GM12865 (cell line): Measurements from ENCODE around the gene ROR1.

Experiments used
- DNase-seq: peaks from one replicate; pipeline ENCODE4 v3.0.0; 2010; ENCODE audit warnings: low read depth
- H3K4me3 ChIP-seq: 2 replicates; pipeline ENCODE4 v1.5.1; 2011; ENCODE audit warnings: mild to moderate bottlenecking, low read depth, low read length, control low read depth
- TF ChIP-seq, protein P1 (sequence below): IDR thresholded peaks from 2 replicates; pipeline ENCODE4 v1.5.1; 2011; ENCODE audit warnings: low read length, control low read depth, low read depth, inconsistent platforms; ENCODE audit not compliant: insufficient read depth; ENCODE audit errors: missing control alignments

Gene ROR1

DNA sequence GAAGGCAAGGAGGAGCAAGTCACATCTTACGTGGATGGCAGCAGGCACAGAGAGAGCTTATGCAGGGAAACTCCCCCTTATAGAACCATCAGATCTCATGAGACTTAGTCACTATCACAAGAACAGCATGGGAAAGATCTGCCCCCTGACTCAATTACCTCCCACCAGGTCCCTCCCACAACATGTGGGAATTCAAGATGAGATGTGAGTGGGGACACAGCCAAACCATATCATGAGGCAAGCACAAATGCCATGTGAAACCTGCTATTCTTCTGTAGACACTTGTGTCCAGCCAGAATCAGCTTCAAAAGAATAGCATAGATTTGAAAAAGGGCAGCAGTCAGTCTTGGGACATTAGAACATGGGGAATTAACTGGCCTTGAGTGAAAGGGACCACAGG, 397.4 kb downstream of the ROR1 start:
- no peak overlapping the region for H3K4me3 ChIP-seq
- TF ChIP-seq, protein P1, sequence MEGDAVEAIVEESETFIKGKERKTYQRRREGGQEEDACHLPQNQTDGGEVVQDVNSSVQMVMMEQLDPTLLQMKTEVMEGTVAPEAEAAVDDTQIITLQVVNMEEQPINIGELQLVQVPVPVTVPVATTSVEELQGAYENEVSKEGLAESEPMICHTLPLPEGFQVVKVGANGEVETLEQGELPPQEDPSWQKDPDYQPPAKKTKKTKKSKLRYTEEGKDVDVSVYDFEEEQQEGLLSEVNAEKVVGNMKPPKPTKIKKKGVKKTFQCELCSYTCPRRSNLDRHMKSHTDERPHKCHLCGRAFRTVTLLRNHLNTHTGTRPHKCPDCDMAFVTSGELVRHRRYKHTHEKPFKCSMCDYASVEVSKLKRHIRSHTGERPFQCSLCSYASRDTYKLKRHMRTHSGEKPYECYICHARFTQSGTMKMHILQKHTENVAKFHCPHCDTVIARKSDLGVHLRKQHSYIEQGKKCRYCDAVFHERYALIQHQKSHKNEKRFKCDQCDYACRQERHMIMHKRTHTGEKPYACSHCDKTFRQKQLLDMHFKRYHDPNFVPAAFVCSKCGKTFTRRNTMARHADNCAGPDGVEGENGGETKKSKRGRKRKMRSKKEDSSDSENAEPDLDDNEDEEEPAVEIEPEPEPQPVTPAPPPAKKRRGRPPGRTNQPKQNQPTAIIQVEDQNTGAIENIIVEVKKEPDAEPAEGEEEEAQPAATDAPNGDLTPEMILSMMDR: no peak

DNA sequence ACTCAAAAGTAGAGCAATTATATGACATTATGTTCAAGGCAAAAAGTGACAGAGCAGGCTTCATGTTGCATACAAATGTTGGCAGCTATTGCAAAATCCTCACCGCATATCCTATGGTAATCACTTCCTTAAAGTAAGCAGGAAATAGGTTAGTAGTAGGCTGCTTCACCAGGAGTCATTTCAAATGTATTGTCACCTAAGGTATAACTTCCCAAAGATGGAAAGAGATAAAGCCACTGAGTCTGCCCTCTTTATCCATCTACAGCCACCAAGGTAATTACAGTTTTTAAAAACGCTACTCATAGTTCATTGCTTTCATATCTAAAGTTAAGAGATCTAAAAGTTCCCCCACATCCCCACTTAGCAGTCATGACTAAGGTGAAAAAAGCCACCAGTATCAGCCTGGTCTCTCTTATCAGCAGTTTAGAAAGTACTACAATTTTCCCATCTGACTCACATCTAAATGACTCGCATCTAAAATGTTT, 398.0 kb downstream of the ROR1 start:
- TF ChIP-seq, protein P1: no peak
- peak; percentile 63 for DNase-seq

More for the DNA sequence above, 397.4 kb downstream of the ROR1 start:
- DNase-seq: no peak

DNA sequence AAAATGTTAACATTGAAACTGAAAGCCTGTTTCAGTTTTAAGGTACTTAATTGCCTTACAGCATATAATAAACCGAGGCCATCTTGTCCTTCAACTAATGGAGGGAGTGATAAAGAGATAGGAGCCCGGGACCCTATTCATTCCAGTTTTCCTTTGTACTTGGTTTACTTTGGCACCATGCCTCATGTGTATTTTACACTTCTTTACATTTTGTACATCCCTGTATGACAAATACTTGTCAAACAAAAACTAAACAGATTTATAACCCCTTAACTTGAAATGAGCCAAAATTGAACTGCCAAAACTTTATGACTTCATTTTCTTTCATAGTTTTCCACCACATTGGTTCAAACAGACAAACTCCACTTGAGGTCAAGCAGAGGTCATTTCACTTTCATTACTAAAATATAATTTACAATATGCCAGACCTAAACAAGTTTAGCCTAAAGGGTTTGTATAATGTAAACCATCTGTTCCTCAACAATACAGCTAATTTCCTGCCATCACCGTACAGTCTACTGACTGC, 398.7 kb downstream of the ROR1 start:
- peak; percentile 12 for DNase-seq
- no peak overlapping the region for H3K4me3 ChIP-seq
- TF ChIP-seq, protein P1: no peak

More for the DNA sequence above, 398.0 kb downstream of the ROR1 start:
- no peak overlapping the region for H3K4me3 ChIP-seq

DNA sequence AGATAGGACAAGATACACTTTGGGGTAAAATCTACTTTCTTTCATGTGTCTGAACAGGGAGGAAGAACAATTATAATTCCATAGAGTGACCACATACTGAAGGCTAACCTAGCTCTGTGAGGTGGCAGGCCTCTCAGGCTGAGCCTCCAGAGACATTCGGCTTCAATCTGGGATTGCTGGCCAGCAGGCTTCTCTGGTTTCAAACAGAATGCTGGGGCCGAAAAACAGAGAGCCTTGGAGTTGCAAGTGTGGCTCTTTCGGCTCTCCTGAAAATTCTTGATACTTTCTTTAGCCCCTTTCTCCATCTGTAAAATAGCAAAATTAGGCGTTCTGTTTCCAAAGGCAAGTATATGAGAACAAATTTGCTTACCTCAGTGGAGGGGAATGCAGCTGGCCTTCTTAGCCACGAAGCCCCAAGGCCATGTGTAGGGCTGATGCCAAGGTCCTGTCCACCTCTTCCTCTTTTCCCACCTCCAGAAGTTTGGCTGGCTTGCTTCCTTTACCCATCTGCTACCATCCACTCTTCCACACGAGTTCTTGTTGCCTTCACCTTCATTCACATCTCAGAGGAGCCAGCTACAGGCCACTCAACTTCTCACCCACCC, 399.6 kb downstream of the ROR1 start:
- H3K4me3 ChIP-seq: no peak overlapping the region
- TF ChIP-seq, protein P1: no peak
- DNase-seq: no peak

DNA sequence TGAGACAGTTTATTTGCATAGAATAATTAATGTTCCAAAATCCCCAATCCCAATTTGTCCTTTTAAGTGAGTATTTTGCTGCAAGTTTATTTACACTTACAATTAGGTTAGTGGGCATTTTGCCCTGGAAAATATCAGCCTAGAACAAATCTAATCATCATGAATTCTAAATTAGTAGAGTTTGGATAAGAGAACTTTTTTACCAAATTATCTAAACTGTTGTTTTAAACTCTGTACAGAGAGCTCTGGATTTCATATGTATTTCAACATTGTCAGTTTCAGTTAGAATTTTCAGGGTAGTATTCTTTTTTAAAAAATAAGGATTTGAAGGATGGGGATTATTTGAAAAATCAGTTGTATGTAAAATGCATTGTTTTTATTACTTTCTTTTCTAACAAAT, 401.8 kb downstream of the ROR1 start:
- H3K4me3 ChIP-seq: no peak overlapping the region
- TF ChIP-seq, protein P1: no peak
- DNase-seq: no peak

DNA sequence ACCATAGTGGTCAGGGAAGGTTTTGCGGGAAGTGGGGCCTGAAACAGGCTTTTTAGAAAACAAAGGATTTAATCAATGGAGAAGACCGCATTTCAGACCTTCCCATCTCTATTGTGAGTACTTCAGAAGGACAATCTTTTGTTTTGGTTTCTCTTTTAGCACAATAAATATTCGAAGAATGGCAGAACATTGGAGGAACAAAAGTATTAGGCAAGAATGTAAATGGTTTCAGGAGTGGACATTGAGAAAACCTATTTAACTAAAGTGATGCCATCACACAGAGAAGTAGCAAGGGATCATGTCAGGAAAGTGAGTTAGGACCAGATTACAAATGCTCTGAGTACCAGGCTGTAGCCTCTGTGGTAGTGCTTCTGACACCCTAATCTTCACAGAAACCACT, 402.8 kb downstream of the ROR1 start:
- H3K4me3 ChIP-seq: no peak overlapping the region
- no peak for DNase-seq
- TF ChIP-seq, protein P1: no peak

DNA sequence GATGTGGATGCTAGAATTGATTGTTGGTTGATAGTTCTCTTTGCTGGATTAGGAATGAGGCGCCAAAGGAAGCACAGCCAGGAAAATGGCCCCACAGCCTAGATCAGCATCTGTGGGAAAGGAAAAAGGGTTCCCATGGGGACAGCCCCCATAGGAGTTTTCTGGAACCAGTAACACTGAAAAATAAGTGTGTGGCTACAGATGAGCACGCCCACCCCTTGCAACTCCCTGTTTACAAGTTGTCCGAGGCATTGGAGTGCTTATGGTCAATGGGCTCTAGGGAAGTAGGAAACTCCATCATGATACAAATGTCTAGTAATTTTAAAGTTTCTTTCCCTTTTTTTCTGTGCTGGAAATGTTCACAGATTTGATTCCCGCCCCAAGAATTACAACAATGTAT, 405.8 kb downstream of the ROR1 start:
- no peak for DNase-seq
- TF ChIP-seq, protein P1: no peak
- no peak overlapping the region for H3K4me3 ChIP-seq
